Measurements from ENCODE around the gene SLK. TPM values are rescaled to one million over a fixed set of nuclear protein-coding genes. Genes with fewer than 3 reads are reported as not detected.

SLK gene
- 36.1 TPM for total RNA-seq
- long read RNA-seq, full-length matches to known transcripts: 49 of 63 reads
- long read RNA-seq, partial matches to known transcripts: 10 of 63 reads
- long read RNA-seq, other reads (novel, unspliced or antisense): 4 of 63 reads

GRCh38 chr10:103966671-103967447 is at the start of gene SLK:
Gene SLK (plus strand): TSS chr10:103967140. CDS start chr10:103967746, 606 bp downstream.
- Histone ChIP-seq H3K27ac (replicated peaks) (peak within 1 kb of the TSS; percentile 98), H3K9me3 (replicated peaks) (no peaks in the 10 kb centered on the region), H3K36me3 (no peaks in the 10 kb centered on the region), H3K4me3 (peak within 1 kb of the TSS; percentile 88), H3K4me1 (peaks cover 57% of the 10 kb centered on the region), H3K27me3 (ENCODE audit: low read depth) (no peaks in the 10 kb centered on the region)
- DNase-seq: peak; percentile 85
- intact Hi-C loops (cut with micrococcal nuclease): loop anchor here (10.0 kb wide), 1 partner anchor 82 kb away; no protein-coding TSS in a partner anchor
- no peak for TF ChIP-seq CTCF (IDR thresholded peaks at IDR 0.05; ENCODE audit: borderline replicate concordance)

DNA sequence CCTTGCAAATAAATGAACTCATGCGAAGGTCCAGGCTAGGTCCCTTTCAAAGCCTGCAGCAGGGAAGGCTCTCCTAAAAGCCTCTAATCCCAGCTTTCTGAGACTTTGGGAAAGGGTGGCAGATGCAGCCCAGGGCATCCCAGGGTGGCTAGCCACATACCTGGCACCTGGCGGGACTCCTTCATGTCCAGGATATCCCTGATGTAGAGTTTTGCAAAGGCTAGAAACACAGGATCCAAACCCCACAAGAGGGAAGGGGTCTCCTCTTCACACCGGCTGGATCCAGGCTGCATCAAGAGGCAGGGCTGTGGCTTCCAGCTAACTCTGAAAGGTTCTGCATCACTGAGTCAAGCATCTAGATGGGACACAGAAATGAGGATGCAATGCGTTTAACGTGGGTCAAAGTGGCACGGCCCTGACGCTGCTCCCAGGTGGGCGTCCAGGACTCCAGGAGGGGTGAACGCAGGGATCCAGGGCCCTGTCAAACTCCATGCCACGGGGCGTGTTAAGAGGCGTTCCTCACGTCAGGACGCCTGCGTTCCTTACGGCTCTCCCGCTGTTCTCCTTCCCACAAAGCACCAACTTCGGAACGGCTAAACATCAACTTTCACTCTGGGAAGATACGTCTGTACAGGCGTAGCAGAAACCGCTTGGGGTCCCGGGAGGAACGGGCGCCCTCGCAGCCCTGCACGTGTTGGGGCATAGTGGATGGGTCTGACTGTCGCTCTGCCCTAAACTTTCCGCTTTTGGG is 49.5 kb upstream of the SLK start:
- peak; percentile 56 for DNase-seq
- H3K4me3 ChIP-seq: peak overlapping the region; percentile 78
- peaks cover 8% of the 10 kb centered on the region for H3K36me3 ChIP-seq
- peak overlapping the region; percentile 98 for H3K27ac ChIP-seq (replicated peaks)
- no peak for TF ChIP-seq CTCF (IDR thresholded peaks at IDR 0.05; ENCODE audit: borderline replicate concordance)
- peaks cover 51% of the 10 kb centered on the region for H3K4me1 ChIP-seq
- H3K27me3 ChIP-seq (ENCODE audit: low read depth): no peaks in the 10 kb centered on the region
- intact Hi-C loops (cut with micrococcal nuclease): no loop called here
- H3K9me3 ChIP-seq (replicated peaks): peaks cover 6% of the 10 kb centered on the region

GRCh38 chr10:103918053-103918846 is 48.7 kb upstream of the SLK start, which contains the start of gene STN1:
Gene STN1 (minus strand): TSS chr10:103918184. CDS start chr10:103917594, 590 bp downstream.
- peak within 1 kb of the TSS; percentile 98 for H3K27ac ChIP-seq (replicated peaks)
- H3K9me3 ChIP-seq (replicated peaks): peaks cover 6% of the 10 kb centered on the region
- intact Hi-C loops (cut with micrococcal nuclease): no loop called here
- H3K4me3 ChIP-seq: peak within 1 kb of the TSS; percentile 78
- DNase-seq: peak; percentile 98
- TF ChIP-seq CTCF (IDR thresholded peaks at IDR 0.05; ENCODE audit: borderline replicate concordance): no peak
- H3K36me3 ChIP-seq: peaks cover under 1% of the 10 kb centered on the region
- no peaks in the 10 kb centered on the region for H3K27me3 ChIP-seq (ENCODE audit: low read depth)
- H3K4me1 ChIP-seq: peaks cover 52% of the 10 kb centered on the region

DNA sequence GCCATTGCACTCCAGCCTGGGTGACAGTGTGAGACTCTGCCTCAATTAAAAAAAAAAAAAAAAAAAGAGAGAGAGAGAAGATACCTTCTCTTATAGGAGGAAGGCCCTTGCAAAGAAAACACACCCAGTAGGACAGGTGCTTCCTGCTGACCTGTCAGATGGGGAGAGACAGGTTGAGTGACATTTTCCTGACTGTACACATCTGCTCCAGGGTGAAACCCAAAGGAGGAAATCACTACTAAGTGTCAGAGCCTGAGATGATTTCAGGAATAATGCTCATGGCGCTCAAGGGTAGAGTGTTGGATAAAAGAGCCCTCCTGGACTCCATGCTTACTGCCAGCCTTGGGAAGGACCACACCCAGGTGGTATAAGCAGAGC is 47.3 kb upstream of the SLK start:
- H3K9me3 ChIP-seq (replicated peaks): peaks cover 4% of the 10 kb centered on the region
- H3K27ac ChIP-seq (replicated peaks): no peak overlapping the region
- H3K4me1 ChIP-seq: peaks cover 45% of the 10 kb centered on the region
- H3K27me3 ChIP-seq (ENCODE audit: low read depth): no peaks in the 10 kb centered on the region
- no peak for DNase-seq
- intact Hi-C loops (cut with micrococcal nuclease): no loop called here
- no peak for TF ChIP-seq CTCF (IDR thresholded peaks at IDR 0.05; ENCODE audit: borderline replicate concordance)
- no peak overlapping the region for H3K4me3 ChIP-seq
- no peaks in the 10 kb centered on the region for H3K36me3 ChIP-seq

- no peak for TF ChIP-seq CTCF (IDR thresholded peaks at IDR 0.05; ENCODE audit: borderline replicate concordance)
- intact Hi-C loops (cut with micrococcal nuclease): no loop called here
- H3K27ac ChIP-seq (replicated peaks): no peak overlapping the region
- peaks cover 31% of the 10 kb centered on the region for H3K4me1 ChIP-seq
- no peaks in the 10 kb centered on the region for H3K27me3 ChIP-seq (ENCODE audit: low read depth)
- no peaks in the 10 kb centered on the region for H3K36me3 ChIP-seq
- no peak for DNase-seq
- H3K4me3 ChIP-seq: no peak overlapping the region
- H3K9me3 ChIP-seq (replicated peaks): no peaks in the 10 kb centered on the region
These were observed 45.7 kb upstream of the SLK start for GRCh38 chr10:103921248-103921647.

All from left ventricle myocardium inferior (tissue), 1 donor.